DMS153 (cell line): ENCODE data around the gene CUEDC1.
A peak's percentile ranks its signal among the peaks of the same experiment; 100 is the strongest.

Experiments
- DNase-seq: peaks from one replicate; lab custom pipeline; 2025; lab: John Stamatoyannopoulos, UW

Gene CUEDC1

DNA sequence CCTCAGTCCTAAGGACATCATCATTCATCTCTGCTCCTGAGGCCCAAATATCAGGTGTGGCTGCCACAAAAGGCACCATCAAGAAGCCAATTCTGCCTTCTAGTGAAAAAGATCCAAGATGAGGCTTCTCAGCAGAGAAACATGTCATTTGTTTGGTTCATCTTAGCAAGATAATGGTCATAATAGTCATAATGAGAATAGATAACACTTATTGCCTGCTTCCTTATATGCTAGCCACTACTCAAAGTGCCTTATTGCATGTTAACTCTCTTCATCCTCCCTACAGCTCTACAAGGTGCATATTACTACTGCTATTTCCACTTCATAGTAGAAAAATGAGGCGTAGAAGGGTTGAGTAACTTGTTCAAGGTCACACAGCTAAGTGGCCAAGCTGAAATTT, 60.4 kb downstream of the CUEDC1 start:
- DNase-seq = no peak

- DNase-seq = peak; percentile 92
Measured at GRCh38 chr17:57892820-57893595, 62.2 kb downstream of the CUEDC1 start.

DNA sequence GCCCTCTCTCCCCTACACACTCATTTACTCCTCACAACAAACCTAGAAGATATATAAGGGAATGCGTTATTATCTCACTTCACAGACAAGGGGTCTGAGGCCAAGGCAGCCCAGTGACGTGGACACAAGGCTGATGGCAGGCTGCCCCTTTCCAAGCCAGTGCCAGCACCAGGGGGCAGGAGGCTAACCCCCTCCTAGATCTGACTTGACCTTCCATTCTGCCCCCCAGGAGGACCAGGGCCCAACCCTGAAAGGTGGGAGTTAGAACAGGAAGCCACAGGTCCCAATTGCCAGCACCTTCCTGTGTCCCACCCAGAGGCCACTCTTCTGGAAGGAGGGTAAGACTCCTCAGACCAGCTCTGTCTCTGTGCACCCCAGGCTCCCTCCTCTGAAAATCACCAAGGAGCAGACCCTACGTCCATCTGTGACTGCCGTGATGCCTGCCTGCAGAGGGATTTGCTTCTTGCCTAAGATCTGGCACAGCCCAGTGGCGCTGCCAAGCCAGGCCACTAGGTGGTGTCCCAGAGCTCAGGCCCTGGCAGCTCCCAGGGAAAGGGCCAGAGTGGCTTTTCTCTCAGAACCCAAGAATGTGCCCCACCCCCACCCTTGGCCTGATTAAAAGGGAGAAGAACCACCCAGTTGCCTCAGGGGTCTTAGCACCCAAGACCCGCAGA, 62.9 kb downstream of the CUEDC1 start:
- DNase-seq = no peak

GRCh38 chr17:57890857-57891232, 64.4 kb downstream of the CUEDC1 start:
- no peak for DNase-seq

DNA sequence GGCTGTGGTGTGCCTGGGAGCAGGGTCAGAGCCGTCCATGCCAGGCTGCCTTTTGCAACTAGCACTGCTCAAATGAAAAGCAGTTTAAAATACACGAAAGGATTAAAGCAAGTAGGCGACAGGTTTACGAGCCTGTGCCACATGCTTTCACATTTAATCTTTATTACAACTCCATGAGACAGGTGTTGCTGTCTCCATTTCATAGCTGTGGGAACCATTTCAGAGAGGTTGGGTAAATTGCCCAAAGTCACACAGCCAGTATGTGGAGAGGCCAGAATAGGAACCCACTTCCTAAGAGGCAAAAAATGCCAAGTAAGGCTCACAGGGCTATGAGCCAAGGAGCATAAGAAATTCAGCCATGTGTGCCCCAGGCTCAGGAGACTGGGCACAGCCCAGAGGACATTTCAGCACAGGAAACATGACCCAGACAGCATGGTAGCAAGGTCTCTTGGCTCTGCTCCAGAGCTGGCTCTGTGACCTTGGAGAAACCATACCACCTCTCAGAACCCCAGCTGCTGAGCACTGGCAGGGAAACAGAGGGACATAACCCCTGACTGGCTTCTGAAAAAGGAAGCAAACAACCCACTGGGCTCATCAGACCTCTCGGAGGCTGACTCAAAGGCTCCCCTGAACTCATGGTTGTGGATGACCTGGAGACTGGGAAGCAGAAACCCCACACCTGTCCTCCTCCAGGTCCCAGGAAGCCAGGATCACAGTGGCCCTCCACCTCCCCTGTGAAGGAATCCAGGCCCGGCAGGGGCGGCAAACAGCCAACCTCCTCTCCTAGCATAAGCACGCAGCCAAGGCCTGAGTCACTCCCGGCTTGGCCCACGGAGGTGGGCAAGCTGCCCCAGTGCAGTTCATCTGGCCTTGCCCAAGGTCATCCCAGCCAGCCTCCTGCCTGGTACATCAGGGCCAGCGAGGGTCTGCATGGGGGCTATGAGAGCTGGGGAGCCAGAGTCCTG, 65.0 kb downstream of the CUEDC1 start:
- no peak for DNase-seq

DNA sequence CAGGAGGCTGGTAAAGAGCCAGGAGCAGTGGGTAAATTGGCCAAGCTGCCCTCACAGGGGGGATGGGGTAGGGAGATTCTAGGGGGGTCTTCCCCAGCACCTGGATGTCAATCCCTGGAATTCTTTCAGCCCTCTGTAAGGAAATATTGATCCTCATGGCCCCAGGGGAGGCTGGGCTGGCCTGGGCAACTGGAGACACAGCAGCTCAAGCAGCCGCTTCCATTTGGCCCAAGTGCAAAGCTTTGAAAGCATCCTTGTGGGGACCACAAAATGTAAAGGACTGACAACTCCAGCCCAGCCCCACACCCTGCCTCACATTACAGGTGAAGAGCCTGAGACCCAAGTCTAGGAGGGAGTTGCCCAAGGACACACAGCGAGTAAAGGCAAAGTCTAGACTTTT, 66.0 kb downstream of the CUEDC1 start:
- no peak for DNase-seq

- DNase-seq = no peak
Measured at GRCh38 chr17:57888311-57889216, 66.6 kb downstream of the CUEDC1 start.

- DNase-seq = no peak
Measured at GRCh38 chr17:57887161-57887560, 68.1 kb downstream of the CUEDC1 start.

- no peak for DNase-seq
Measured at GRCh38 chr17:57886020-57886419, 69.2 kb downstream of the CUEDC1 start.

GRCh38 chr17:57885148-57885915, 69.9 kb downstream of the CUEDC1 start:
- no peak for DNase-seq

DNA sequence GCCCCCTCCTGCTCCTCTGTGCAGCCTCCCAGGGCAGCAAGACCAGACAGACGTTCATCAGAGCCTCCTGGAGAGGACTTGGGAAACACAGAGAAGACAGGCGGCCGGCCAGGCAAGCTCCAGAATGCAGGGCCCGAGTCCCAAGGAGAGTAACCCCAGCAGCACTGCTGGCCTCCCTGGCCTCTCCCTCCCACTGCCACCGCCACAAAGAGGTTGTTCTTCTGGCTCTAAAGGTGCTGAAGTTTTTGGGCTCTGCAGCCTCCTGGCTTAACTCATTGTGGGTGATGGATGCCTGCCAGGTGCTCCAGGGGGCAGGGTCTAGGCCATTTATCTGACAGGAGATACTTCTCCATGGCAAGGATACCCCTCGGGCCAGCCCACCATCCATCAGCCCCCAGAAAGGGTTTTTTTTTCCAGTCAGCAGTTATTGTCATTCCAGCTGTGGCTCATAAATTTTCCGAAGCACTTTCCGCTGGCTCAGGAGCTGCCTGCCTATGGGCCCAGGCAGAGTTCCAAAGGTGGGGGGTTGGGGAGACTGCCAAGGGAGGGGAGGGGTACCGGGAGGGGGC, 73.3 kb downstream of the CUEDC1 start:
- DNase-seq = no peak

- DNase-seq = no peak
Measured at GRCh38 chr17:57881143-57881542, 74.1 kb downstream of the CUEDC1 start.

DNA sequence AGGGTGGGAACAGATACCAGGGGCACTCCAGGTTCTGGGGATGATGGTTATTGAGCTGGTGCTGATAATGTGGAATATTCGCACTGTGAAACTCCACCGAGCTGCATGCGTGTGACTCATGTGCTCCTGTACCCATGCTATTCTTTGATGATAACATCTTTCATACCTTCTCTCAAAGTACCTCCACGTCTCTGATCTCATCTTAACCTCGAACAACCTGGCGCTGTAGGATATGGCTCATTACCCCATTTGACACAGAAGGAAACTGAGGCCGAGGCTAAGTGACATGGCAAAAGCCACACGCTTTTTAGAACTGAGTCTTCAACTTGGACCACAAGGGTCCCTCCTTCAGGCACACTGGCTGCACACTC, 75.1 kb downstream of the CUEDC1 start:
- DNase-seq = no peak

GRCh38 chr17:57879437-57880085, 75.7 kb downstream of the CUEDC1 start:
- DNase-seq = no peak

GRCh38 chr17:57877803-57878377, 77.3 kb downstream of the CUEDC1 start:
- DNase-seq = no peak

DNA sequence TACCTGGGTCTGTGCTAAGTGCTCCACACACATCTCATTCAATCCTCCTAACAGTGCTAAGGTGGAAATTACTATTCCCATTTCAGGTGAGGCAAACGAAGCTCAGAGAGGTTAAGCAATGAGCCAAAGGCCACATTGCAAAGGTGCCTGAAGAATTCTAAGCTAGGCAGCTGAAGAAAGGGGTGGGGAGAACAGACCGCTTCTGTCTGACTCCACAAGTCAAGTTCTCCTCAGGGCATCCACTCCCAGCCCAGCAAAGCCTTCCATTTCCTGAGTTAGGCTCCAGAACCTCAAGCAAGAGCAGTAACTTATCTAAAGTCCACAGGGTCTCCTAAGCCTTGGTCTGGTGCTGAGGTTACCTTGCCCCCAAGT, 78.4 kb downstream of the CUEDC1 start:
- DNase-seq = no peak

DNA sequence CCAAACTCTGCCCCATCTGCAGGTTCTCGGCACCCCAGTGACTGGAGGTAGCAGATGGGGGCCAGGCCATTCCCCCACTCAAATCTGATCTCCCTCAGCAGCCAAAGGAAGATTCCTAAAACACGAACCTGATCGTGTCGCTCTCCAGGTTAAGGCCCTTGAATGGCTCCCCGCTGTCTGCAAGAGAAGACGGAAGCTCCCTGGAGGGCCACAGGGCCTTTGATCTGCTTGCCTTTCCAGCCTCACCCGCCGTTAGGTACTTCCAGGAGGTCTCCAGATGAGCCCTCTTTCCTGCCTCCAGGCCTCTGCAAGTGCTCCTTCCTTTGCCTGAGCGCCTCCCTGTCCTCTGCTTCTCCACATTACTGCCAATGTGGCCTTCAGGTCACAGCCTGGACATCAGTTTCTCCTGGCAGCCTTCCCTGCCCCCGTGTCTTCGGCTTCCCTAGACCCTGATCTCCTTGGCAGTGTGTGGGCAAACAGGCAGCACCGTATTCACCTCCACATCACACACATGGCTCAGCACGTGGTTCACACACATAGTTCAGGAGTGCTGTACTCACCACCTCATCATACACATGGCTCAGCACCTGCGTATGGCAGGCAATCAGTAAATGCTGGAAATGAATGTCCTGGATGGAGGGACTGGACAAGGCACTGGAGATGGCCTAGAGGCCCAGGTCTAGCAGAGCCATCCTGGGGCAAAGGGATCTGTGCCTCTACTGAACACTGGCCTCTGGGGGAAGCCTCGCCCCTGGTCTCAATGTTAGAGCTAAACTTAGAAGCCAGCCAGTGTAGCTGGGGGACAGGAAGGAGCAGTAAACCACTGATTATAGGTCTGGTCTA, 79.0 kb downstream of the CUEDC1 start:
- no peak for DNase-seq

DNA sequence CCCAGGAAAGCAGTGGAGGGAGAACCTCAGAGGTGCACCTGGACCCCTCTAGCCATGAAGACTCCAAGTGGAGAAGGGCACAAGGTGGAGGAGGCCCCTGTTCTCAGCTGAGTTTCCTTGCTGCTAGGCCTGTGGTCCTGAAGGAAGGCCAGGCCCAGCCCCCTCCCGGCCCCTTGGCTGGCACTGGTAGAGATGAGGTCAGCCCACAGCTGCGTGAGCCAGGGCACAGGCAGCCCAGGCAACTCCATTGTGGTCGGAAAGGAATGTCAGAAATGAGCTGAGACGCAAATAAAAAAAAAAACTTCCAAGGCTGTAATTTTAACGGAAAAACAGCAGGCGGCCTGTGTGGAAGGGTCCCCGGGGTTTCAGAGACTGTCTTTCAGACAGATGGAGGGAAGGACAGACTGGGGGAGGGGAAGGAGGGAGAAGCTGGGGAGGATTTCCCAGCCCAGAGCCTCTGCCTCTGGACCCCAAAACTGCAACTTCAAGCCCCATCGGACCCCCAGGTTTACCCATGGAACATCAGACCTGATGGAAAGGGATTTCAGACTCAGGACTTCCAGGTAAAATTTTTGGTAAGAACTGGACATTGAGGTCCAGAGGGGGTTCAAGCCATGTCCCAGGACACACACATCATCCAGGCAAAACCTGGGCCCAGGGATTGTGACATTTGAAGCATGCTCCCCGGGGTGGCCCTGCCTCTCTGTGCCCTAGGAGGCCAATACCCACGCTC, 79.8 kb downstream of the CUEDC1 start:
- DNase-seq = no peak
